ENCODE data around the gene PHTF2. TPM values are rescaled to one million over a fixed set of nuclear protein-coding genes. Genes with fewer than 3 reads are reported as not detected.
"Not testable (repeated sequence)": the region's sequence is repeated elsewhere in the genome, so short reads cannot be mapped to it uniquely, and the experiment has no call there.

Gene PHTF2
- total RNA-seq, 1 experiment from 2014 or later: 95.4 TPM

GRCh38 chr7:77830649-77831355 lies 32.2 kb downstream of the PHTF2 start:
- peak; percentile 12 for DNase-seq (ENCODE audit: low spot score)

GRCh38 chr7:77831481-77831880 lies 32.9 kb downstream of the PHTF2 start:
- DNase-seq (ENCODE audit: low spot score): no peak

- no peak for DNase-seq (ENCODE audit: low spot score)
Observed at GRCh38 chr7:77831953-77832352, 33.4 kb downstream of the PHTF2 start.

GRCh38 chr7:77833136-77833535 lies 34.6 kb downstream of the PHTF2 start:
- DNase-seq (ENCODE audit: low spot score): no peak

GRCh38 chr7:77836425-77836824 lies 37.9 kb downstream of the PHTF2 start:
- DNase-seq (ENCODE audit: low spot score): not testable (repeated sequence)

- DNase-seq (ENCODE audit: low spot score): no peak
Observed at GRCh38 chr7:77837275-77837674, 38.7 kb downstream of the PHTF2 start.

GRCh38 chr7:77837966-77838365 lies 39.4 kb downstream of the PHTF2 start:
- no peak for DNase-seq (ENCODE audit: low spot score)

GRCh38 chr7:77838929-77839491 lies 40.4 kb downstream of the PHTF2 start:
- DNase-seq (ENCODE audit: low spot score): no peak

- DNase-seq (ENCODE audit: low spot score): no peak
Observed at GRCh38 chr7:77839919-77840318, 41.3 kb downstream of the PHTF2 start.

- no peak for DNase-seq (ENCODE audit: low spot score)
Observed at GRCh38 chr7:77843194-77843593, 44.6 kb downstream of the PHTF2 start.

- no peak for DNase-seq (ENCODE audit: low spot score)
Observed at GRCh38 chr7:77846317-77847092, 47.9 kb downstream of the PHTF2 start.

- no peak for DNase-seq (ENCODE audit: low spot score)
Observed at GRCh38 chr7:77855371-77856083, 57.0 kb downstream of the PHTF2 start.

- no peak for DNase-seq (ENCODE audit: low spot score)
Observed at GRCh38 chr7:77858278-77858677, 59.7 kb downstream of the PHTF2 start.

- DNase-seq (ENCODE audit: low spot score): no peak
Observed at GRCh38 chr7:77859343-77859742, 60.8 kb downstream of the PHTF2 start.

- DNase-seq (ENCODE audit: low spot score): no peak
Observed at GRCh38 chr7:77862691-77863090, 64.1 kb downstream of the PHTF2 start.

GRCh38 chr7:77863860-77864259 lies 65.3 kb downstream of the PHTF2 start:
- no peak for DNase-seq (ENCODE audit: low spot score)

GRCh38 chr7:77866370-77866769 lies 67.8 kb downstream of the PHTF2 start:
- no peak for DNase-seq (ENCODE audit: low spot score)

GRCh38 chr7:77866786-77867536 lies 68.4 kb downstream of the PHTF2 start:
- peak; percentile 39 for DNase-seq (ENCODE audit: low spot score)

GRCh38 chr7:77867537-77867865 lies 68.9 kb downstream of the PHTF2 start:
- DNase-seq (ENCODE audit: low spot score): peak; percentile 35

GRCh38 chr7:77872256-77872655 lies 73.7 kb downstream of the PHTF2 start:
- DNase-seq (ENCODE audit: low spot score): not testable (repeated sequence)

Data from A172 (cell line).